Neural cell (in vitro differentiated cells): ENCODE results near the gene PAQR3.

Experiments
- CTCF ChIP-seq: fragments of 450-650 bp; IDR thresholded peaks from 2 replicates; pipeline ENCODE4 v1.5.1; 2014; ENCODE audit warnings: antibody characterized with exemption, mild to moderate bottlenecking, moderate library complexity; ENCODE audit not compliant: poor library complexity, severe bottlenecking
- EZH2 ChIP-seq: fragments of 200-600, 300-800 bp; shearing (Covaris generic), sonication (generic); IDR thresholded peaks from 2 replicates; pipeline ENCODE4 v1.6.1; 2014; ENCODE audit warnings: antibody characterized with exemption, low read length, borderline replicate concordance, mild to moderate bottlenecking; ENCODE audit not compliant: insufficient read depth, poor library complexity, severe bottlenecking
- RAD21 ChIP-seq: fragments of 450-650 bp; conservative IDR thresholded peaks from 2 replicates; pipeline ENCODE4 v1.6.1; 2014; ENCODE audit warnings: antibody characterized with exemption, mild to moderate bottlenecking, moderate library complexity

- TF ChIP-seq CTCF = no peak
- no peak for TF ChIP-seq RAD21
- no peak for TF ChIP-seq EZH2
Observed at GRCh38 chr4:78876568-78877320, 62.5 kb downstream of the PAQR3 start.
